ENCODE measurements around the gene CNOT3.
"Not testable (repeated sequence)": the region's sequence is repeated elsewhere in the genome, so short reads cannot be mapped to it uniquely, and the experiment has no call there.

CNOT3 gene

GRCh38 chr19:54191811-54192453 lies 54.4 kb downstream of the CNOT3 start:
- DNase-seq (ENCODE audit: low read depth), result no peak

GRCh38 chr19:54193011-54193410 lies 55.4 kb downstream of the CNOT3 start:
- DNase-seq (ENCODE audit: low read depth), result no peak

DNA sequence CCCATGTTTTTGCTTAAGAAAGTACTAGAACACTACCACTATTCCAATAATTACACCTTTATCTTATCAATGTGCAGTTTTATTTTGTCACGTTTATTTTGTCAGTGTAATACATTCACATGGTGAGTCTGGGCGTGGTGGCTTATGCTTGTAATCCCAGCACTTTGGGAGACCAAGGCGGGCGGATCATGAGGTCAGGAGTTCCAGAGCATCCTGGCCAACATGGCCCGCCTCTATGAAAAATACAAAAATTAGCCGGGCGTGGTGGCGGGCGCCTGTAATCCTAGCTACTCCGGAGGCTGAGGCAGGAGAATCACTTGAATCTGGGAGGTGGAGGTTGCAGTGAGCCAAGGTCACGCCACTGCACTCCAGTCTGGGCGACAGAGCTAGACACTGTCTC lies 56.9 kb downstream of the CNOT3 start:
- DNase-seq (ENCODE audit: low read depth), result not testable (repeated sequence)

DNA sequence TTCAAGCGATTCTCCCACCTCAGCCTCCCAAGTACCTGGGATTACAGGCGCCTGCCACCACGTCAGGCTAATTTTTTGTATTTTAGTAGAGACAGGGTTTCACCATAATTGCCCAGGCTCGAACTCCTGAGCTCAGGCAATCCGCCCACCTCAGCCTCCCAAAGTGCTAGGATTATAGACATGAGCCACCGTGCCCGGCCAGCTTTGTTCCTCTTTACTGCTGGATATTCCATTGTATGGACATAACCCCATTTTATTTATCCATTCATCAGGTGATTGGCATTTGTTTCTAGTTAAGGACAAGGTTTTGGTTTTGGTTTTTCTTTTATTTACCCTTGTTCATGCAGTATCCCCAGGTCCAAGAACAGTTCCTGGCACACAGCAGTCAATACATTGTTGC lies 59.0 kb downstream of the CNOT3 start:
- DNase-seq (ENCODE audit: low read depth), result no peak

DNA sequence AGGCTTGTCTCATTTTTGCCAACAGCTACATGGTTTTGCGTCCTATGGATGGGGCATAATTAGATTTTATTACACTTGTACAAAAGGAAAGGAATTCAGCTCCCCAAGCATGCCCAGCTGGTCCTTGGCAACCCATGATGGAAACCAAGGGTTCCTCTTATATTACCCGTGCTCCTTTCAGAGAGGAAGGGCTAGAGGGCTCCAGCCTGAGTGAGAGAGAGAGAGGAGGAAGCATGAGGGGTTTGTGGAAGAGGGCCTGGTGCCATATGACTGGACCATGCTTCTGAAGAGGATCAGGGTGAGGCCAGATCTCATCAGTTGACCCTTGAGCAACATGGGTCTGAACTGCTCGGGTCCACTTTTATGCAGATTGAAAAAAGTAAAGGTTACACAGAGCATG lies 59.6 kb downstream of the CNOT3 start:
- no peak for DNase-seq (ENCODE audit: low read depth)

GRCh38 chr19:54199401-54199800 lies 61.8 kb downstream of the CNOT3 start:
- DNase-seq (ENCODE audit: low read depth), result no peak

DNA sequence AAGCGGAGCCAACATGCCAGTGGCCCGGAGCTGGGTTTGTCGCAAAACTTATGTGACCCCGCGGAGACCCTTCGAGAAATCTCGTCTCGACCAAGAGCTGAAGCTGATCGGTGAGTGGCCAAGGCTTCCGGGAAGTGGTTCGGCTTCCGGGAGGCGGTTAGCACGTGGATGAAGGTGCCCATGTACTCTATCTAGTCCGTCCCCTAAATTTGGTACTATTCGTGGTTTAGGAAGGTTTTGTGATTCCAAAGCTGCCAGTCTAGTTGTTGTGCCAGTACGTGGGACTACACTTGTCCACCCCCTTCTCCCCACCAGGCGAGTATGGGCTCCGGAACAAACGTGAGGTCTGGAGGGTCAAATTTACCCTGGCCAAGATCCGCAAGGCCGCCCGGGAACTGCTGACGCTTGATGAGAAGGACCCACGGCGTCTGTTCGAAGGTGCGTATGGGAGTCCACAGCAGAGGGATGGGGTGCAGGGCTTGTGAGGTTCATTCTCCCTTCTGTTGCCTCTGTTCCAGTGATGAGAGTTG lies 63.7 kb downstream of the CNOT3 start:
- DNase-seq (ENCODE audit: low read depth), result no peak

DNA sequence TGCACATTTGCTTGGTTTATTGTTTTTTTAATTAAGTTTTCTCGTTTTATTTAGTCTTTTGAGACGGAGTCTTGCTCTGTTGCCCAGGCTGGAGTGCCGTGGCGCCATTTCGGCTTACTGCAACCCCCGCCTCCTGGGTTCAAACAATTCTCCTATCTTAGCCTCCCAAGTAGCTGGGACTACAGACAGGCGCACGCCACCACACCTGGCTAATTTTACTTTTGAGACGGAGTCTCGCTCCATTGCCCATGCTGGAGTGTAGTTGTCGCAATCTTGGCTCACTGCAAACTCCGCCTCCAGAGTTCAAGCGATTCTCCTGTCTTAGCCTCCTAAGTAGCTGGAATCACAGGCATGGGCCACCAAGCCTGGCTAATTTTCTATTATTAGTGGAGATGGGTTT lies 64.4 kb downstream of the CNOT3 start:
- no peak for DNase-seq (ENCODE audit: low read depth)

- no peak for DNase-seq (ENCODE audit: low read depth)
Measured at GRCh38 chr19:54203151-54203611, 65.6 kb downstream of the CNOT3 start.

GRCh38 chr19:54204767-54205468 lies 67.4 kb downstream of the CNOT3 start:
- no peak for DNase-seq (ENCODE audit: low read depth)
